HuH-7 (cell line): ENCODE results near the gene RPS6KA5.
"Not testable (repeated sequence)": the region's sequence is repeated elsewhere in the genome, so short reads cannot be mapped to it uniquely, and the experiment has no call there.

ENCODE experiments used
- DNase-seq: peaks from one replicate; pipeline ENCODE4 v3.0.0; 2011; ENCODE audit warnings: low spot score

RPS6KA5 gene

GRCh38 chr14:90830931-90831701 is 229.3 kb downstream of the RPS6KA5 start:
- no peak for DNase-seq

DNA sequence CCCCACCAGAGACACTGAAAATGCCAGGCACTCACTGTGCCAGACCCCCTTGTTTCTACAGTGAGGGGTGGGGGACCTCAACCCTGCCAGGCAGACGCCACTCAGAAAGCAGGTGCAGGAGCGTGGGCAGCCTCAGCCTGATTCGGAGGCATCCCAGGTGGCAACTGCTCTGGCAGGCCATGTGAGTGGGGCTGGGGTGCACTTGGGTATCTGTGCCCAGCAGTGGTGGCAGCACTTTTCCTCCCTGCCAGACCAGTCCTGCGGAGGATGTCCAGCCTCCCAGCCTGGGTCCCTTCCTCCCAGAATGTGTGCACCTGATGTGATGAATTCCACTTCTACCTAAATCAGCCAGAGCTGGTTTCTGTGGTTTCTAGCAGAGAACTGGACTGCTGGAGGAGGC is 230.8 kb downstream of the RPS6KA5 start:
- no peak for DNase-seq

- DNase-seq: no peak
These were observed 231.6 kb downstream of the RPS6KA5 start for GRCh38 chr14:90828642-90829487.

GRCh38 chr14:90827919-90828610 is 232.4 kb downstream of the RPS6KA5 start:
- peak; percentile 80 for DNase-seq

DNA sequence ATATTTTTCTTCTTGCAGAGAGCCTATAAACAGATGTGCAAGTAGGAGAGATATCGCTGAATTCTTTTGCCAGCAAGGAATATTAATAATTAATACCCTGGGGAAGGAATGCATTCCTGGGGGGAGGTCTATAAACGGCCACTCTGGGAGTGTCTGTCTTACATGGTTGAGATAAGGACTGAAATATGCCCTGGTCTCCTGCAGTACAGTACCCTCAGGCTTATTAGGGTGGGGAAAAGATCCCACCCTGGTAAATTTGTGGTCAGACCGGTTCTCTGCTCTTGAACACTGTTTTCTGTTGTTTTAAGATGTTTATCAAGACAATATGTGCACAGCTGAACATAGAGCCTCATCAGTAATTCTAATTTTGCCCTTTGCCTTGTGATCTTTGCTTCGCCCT is 236.9 kb downstream of the RPS6KA5 start:
- not testable (repeated sequence) for DNase-seq

DNA sequence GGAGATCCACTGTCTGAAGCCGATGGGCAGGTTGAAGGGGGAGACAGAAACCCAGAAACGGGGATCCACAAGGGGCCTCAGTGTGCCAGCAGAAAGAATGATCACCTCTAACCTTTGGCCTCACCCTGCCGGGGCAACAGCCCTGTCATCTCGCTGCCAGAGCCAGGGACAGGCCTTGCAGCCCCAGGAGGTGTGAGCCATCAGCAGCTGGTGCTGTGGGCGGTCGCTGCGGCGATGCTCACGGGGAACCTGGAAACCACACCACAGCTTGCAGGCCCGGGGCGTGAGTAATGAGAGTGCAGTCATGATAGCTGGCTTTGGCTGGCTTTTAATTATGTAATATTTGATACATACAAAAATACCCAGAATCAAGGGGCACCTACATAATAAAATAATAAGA is 239.5 kb downstream of the RPS6KA5 start:
- no peak for DNase-seq

DNA sequence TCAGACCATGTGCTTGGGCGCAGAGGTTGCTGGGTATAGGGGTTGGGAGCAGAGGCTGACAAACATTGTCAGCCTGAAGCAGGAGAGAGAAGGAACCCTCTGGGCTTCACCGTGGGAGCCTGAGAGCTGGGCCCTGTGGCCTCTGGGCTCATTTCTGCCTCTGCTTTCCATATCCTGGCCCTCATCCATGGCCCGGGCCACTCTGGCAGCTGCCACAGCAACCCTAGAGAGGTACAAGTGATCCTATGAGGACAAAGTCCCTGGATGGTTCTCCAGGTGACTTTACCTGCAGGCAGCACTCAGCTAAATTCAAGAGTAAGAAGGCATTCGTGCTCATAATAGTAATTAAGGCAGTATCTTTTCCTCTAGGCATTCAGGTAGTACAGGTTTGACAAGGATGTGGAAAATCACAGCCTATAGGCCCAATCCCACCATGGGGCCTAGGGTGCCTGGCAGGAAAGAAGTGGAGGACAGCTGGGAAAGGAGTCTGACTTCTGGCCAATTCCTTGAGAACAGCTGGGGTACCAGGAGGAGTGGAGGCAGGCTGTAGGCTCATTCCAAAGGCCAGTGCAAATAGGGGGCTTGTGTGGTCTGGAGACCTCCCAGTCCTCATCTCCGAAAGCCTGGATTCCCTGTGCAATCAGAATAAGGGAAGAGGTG is 240.6 kb downstream of the RPS6KA5 start:
- no peak for DNase-seq

GRCh38 chr14:90818715-90819114 is 241.7 kb downstream of the RPS6KA5 start:
- no peak for DNase-seq

- DNase-seq: no peak
These were observed 243.6 kb downstream of the RPS6KA5 start for GRCh38 chr14:90816681-90817436.

- DNase-seq: peak; percentile 76
These were observed 244.4 kb downstream of the RPS6KA5 start, which contains the start of gene TTC7B for GRCh38 chr14:90815822-90816662. TSS of gene TTC7B (minus strand) at chr14:90816430. CDS start at chr14:90816295, 135 bp downstream.

GRCh38 chr14:90815572-90815821 is 244.9 kb downstream of the RPS6KA5 start:
- DNase-seq: no peak

- no peak for DNase-seq
These were observed 245.5 kb downstream of the RPS6KA5 start for GRCh38 chr14:90814806-90815571.

GRCh38 chr14:90813442-90813841 is 247.0 kb downstream of the RPS6KA5 start:
- DNase-seq: no peak

GRCh38 chr14:90812109-90812508 is 248.3 kb downstream of the RPS6KA5 start:
- DNase-seq: no peak

- no peak for DNase-seq
These were observed 248.8 kb downstream of the RPS6KA5 start for GRCh38 chr14:90811641-90812040.

- DNase-seq: no peak
These were observed 249.6 kb downstream of the RPS6KA5 start for GRCh38 chr14:90810806-90811205.

GRCh38 chr14:90809530-90810312 is 250.7 kb downstream of the RPS6KA5 start:
- no peak for DNase-seq

DNA sequence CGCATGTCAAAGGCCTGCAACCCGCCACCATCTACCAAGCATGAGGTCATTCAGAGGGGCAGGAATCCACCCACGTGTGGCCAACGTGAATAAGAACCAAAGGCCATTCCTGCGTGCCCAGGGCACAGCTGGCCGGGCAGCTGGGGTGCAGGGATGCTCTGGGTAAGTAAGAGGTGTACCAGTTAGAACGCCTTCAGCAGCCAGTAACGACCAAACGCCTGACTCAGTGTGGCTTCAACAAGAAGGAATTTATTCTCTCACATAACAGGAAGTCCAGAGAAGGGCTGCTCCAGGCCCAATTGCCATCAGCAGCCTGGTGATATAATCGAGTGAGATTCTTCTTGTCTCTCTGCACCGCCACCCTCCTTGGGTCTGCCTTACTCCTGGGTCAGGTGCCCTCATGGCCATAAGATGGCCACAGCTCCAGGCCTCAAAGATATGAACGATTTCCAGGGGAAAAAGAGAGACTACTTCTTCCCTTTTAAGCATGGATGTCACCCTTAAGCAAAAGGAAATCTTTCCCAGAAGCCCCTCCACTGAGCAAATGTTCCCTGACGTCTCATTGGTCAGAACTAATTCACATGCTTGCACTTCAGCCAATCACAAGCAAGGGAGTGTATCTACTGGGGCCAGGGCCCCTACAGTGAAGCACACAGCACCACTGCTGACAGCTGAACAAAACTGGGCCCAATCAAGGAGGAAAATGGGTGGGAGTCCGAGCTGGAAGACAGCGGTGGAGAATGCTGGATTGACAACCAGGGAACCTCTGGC is 251.5 kb downstream of the RPS6KA5 start:
- no peak for DNase-seq
